ENCODE results near the gene KPNB1.

Gene KPNB1

DNA sequence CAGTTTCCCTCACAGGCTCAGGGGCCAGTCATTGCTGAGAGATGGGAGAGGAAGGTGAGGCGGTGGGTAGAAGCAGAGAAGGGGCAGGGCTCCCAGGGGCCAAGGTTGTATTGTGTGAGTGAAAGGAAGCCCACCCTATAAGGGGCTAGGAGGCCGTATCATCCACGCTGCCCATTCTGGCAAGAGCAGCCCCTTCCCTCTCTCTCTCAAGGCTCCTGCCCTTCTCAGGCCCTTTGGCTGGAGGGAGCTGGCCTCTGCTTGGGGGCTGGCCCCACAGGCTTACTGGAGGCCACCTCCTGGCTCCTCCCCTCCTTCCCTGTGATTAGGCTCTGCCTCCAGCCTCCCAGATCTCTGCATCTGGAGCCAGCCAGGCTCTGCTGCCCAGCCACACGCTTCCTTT lies 51.9 kb downstream of the KPNB1 start:
- ChIA-PET POLR2A (interaction anchor here (1.0 to 2.4 kb wide), 2 partner anchors 31 to 33 kb away, joined by 3 to 8 read pairs; partner anchors contain the start of gene TBX21), CTCF (interaction anchor here (0.8 to 5.2 kb wide), 8 partner anchors 13 to 139 kb away, joined by 3 to 85 read pairs (median 6); partner anchors contain the start of gene SCRN2)
- TF ChIP-seq, protein P1, sequence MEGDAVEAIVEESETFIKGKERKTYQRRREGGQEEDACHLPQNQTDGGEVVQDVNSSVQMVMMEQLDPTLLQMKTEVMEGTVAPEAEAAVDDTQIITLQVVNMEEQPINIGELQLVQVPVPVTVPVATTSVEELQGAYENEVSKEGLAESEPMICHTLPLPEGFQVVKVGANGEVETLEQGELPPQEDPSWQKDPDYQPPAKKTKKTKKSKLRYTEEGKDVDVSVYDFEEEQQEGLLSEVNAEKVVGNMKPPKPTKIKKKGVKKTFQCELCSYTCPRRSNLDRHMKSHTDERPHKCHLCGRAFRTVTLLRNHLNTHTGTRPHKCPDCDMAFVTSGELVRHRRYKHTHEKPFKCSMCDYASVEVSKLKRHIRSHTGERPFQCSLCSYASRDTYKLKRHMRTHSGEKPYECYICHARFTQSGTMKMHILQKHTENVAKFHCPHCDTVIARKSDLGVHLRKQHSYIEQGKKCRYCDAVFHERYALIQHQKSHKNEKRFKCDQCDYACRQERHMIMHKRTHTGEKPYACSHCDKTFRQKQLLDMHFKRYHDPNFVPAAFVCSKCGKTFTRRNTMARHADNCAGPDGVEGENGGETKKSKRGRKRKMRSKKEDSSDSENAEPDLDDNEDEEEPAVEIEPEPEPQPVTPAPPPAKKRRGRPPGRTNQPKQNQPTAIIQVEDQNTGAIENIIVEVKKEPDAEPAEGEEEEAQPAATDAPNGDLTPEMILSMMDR (IDR thresholded peaks at IDR 0.05; ENCODE audit: control extremely low read depth, extremely low read depth, low read depth, missing control alignments): no peak
- no peak for DNase-seq (ENCODE audit: extremely low spot score)

DNA sequence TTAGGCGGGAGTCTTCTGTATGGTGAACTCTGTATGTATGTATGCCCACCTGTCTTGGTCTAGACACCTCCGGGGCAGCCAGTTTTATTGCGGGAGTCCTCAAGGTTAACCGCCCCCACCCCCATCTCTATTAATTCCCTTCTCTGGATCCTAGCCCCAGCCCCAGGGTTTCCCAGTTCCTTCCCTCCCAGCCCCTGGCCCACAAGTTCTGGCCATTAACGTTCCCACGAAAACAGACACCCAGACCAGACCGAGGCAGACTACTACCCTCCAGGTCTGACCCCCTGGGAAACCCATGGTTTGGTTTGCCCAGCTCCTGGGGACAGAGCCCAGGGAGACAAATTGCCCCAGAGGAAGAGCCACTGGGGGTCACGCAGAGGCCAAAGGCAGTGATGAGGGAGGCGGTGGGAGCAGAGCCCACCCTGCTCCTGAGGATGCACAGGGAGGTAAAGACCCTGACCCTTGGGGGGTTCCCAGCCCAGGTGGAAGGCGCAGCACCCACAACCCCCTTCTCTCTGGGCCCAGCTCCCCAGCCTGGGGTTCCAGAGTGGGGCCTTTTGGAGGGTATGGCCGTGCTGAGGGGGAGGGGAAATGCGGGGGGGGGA lies 52.8 kb downstream of the KPNB1 start:
- TF ChIP-seq, protein P1 (IDR thresholded peaks at IDR 0.05; ENCODE audit: control extremely low read depth, extremely low read depth, low read depth, missing control alignments): no peak
- no peak for DNase-seq (ENCODE audit: extremely low spot score)
- POLR2A ChIA-PET: interaction anchor here (2.4 kb wide), 1 partner anchor 30 kb away, joined by 8 read pairs; the partner anchor contains the start of gene TBX21
- CTCF ChIA-PET: interaction anchor here (2.2 to 4.1 kb wide), 2 partner anchors 14 to 33 kb away, joined by 6 to 85 read pairs; no protein-coding TSS in a partner anchor

DNA sequence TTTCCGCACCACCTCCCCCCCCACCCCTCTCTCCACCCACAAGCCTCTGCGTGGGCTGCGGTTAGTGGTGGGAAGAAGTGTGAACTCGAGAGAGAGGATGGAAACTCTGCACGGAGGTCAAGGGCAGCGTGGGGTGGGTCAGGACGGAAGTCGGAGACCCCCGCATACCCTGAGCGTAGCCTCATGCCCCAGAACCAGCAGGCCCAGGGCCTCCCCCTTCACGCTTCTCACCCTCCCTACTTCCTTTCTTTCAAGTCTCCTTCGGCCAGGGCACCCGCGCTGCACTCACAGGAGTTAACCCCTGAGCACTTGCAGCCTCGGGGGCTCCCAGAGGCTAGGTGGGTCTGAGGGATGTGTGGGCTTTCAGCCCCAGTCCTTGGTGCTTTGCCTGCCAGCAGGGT lies 53.5 kb downstream of the KPNB1 start:
- POLR2A ChIA-PET: no interaction called here

DNA sequence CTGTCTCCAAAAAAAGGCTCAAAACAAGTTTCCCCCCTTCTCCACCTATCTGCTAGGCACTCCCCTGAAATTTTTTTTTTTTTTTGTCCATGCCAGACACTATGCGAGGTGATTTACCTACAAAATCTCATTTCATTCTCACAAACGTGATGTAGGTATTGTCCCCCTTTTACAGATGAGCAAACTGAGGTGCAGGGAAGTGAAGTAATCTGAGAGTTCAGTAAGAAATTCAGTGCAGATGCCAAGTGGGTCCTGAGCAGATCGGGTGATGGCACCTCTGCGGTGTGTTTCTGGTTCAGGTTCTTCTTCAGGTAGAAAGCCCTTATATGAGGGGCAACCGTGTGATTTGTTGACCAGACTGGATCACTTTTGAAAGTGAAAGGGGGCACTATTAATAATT lies 54.0 kb downstream of the KPNB1 start:
- ChIA-PET CTCF (interaction anchor here (5.6 kb wide), 1 partner anchor 12 kb away, joined by 36 read pairs; no protein-coding TSS in a partner anchor), POLR2A (no interaction called here)
- no peak for DNase-seq (ENCODE audit: extremely low spot score)
- TF ChIP-seq, protein P1 (IDR thresholded peaks at IDR 0.05; ENCODE audit: control extremely low read depth, extremely low read depth, low read depth, missing control alignments): no peak

More for the DNA sequence above, 53.5 kb downstream of the KPNB1 start:
- CTCF ChIA-PET: interaction anchor here (5.6 kb wide), 1 partner anchor 13 kb away, joined by 36 read pairs; no protein-coding TSS in a partner anchor
- TF ChIP-seq, protein P1 (IDR thresholded peaks at IDR 0.05; ENCODE audit: control extremely low read depth, extremely low read depth, low read depth, missing control alignments): no peak
- DNase-seq (ENCODE audit: extremely low spot score): peak; percentile 64

DNA sequence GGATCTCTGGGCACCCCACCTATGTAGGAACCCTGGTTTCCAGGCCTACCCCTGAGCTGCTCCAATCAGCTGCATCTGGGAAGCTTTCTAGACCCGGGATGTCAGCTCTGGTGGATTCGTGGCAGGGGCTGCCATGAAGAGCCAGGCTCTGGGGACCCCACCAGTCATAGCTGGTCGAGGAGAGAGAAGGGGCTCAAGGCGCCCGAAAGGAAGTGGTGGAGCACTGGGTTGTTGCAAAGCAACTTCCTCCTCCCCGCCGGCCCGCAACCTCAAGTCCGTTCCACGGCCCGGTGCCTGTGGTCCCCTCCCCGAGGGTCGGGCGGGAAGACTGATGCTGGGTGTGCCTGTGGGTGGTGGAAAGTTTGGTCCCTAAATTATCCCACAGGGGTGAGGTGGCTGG lies 54.4 kb downstream of the KPNB1 start:
- ChIA-PET POLR2A (no interaction called here), CTCF (interaction anchor here (0.7 to 5.6 kb wide), 3 partner anchors 12 to 29 kb away, joined by 3 to 36 read pairs (median 3); partner anchors contain the start of gene TBX21)
- no peak for DNase-seq (ENCODE audit: extremely low spot score)
- TF ChIP-seq, protein P1 (IDR thresholded peaks at IDR 0.05; ENCODE audit: control extremely low read depth, extremely low read depth, low read depth, missing control alignments): no peak

DNA sequence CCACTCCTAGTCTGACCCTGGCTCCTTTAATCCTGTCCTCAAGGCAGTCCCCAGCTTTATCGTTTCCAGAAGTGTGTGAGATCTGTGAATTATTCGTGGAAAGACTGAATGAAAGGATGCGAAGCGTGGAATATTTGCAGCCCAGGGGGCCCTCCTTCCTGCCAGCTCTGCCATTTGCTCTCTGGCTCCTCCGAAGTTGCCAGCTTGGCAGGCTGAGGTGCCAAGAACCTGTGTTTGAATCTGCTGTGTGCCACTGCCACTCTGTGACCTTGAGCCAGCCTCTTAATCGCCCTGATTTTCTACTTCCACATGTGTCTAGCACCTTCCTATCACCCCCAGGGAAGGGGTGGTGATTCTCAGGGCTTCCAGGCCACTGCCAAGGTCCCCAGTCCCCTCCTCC lies 55.0 kb downstream of the KPNB1 start:
- TF ChIP-seq, protein P1 (IDR thresholded peaks at IDR 0.05; ENCODE audit: control extremely low read depth, extremely low read depth, low read depth, missing control alignments): no peak
- no peak for DNase-seq (ENCODE audit: extremely low spot score)
- CTCF ChIA-PET: interaction anchor here (0.7 to 5.6 kb wide), 3 partner anchors 11 to 28 kb away, joined by 3 to 36 read pairs (median 3); partner anchors contain the start of gene TBX21
- POLR2A ChIA-PET: no interaction called here

All from GM10248 (cell line).